Activated T-cell treated with anti-CD3 and anti-CD28 coated beads for 24 hours (primary cell): Measurements from ENCODE around the gene MAN2A1.
"Not testable (repeated sequence)": the region's sequence is repeated elsewhere in the genome, so short reads cannot be mapped to it uniquely, and the experiment has no call there.

ENCODE experiments used
- DNase-seq: peaks from one replicate; pipeline ENCODE4 v3.0.0-alpha.2; 2020; ENCODE audit warnings: low read depth

The MAN2A1 gene

DNA sequence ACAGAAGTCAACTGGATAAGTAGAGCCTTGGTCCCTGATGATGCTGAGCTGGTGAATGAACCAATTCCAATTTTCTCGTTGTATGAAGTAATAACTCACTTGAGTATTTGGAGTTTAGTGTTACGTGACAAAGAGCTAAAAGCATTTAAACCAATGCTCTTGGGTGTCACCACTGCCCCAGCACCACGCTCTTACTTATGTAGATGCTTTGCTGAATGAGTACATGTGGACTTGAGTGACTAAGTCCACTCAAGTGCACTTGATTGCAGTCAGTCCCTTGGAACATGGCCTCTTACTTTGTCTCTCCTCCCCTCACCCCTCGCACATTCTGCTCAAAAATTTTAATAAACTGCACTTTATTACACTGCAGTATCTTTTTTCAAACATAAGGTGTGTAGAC, 184.0 kb downstream of the MAN2A1 start:
- DNase-seq = no peak

- DNase-seq = no peak
Measured at GRCh38 chr5:109874108-109874507, 184.4 kb downstream of the MAN2A1 start.

DNA sequence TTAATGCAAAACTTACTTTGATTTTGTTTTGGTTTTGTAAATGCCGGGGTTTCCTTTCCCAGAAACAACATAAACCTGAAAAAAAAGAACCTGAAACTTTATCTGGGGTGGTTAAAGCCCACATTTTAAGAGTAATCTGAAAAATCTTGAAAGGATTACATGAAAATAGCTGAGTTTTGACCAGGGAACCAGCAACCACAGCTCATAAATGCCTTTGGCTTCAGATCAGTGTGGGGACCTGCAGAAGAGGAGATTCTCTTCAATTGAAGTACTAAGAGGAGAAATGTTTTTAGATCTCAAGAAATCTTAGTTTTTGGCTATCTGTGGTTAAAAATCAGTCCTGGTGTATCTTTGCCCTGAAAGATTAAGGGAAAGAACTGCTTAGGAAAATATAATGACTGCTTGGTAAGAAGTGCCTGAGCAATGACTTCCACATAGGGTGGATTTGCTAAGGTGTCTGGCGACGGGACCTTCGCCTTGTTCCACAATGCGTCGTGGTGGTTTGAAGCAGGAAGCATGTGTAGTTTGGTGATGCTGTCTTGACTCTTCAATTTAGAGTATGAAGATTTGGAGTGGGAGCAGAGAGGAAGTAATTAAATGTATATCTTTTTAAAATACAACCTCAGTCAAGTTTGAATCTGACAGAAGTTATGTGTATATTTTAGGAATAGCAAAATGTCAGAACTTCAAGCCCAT, 186.5 kb downstream of the MAN2A1 start:
- no peak for DNase-seq

GRCh38 chr5:109876941-109877669, 187.4 kb downstream of the MAN2A1 start:
- DNase-seq = no peak

GRCh38 chr5:109877670-109878045, 187.9 kb downstream of the MAN2A1 start:
- no peak for DNase-seq

GRCh38 chr5:109878887-109879286, 189.2 kb downstream of the MAN2A1 start:
- no peak for DNase-seq

DNA sequence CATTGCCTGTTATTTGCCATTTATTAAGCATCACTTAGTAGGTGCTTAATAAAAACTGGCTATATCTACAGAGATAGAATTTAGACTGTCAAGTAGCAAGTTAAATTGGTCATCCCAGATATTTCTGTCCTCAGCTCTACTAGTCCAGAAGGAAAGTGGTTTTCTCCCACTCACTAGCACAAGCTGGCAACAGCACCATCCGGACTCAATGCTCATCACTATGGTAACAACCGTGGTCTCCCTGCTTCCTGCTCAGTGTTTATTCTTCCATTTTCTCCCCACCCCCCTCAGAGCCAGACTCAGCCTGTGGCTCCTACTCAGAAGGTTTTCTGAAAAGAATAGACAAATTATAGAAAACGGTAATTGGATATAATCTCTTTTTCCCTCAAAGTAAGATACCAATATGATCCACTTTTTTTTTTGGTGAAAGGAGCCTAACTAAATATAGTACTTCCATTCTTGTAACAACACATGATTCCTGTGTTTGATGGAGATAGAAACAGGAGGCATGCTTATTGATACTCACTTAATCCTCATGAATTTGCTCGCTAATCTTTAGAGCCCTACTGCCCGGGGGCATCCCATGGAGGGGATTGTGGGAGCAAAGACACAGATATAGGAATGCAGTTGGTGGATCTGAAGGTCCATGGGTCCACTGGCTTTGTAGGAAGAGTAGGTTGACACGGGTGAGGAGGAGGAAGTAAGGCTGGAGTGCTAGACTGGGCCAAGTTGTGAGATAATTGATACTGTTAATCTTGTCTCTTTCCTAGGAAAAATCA, 191.4 kb downstream of the MAN2A1 start:
- DNase-seq = no peak

DNA sequence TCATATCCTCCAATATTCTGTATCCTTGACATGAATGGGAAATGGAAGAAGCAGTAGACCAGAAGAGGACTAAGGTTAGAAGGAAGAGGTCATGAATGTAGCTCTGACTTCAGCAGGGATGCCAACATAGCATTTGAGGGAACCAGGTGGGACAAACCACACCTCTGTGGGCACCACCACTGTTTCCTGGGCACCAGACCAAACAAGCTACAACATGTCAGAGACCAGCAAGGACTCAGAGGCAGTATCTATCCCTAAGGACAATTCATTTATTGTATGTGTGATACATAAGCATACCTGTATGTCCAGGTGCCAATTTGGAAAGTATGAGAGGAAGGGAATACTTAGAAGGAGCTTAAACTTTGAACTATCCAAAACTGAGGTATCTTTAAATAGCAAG, 192.8 kb downstream of the MAN2A1 start:
- no peak for DNase-seq

- DNase-seq = no peak
Measured at GRCh38 chr5:109884676-109885075, 194.9 kb downstream of the MAN2A1 start.

GRCh38 chr5:109885205-109885604, 195.5 kb downstream of the MAN2A1 start:
- DNase-seq = no peak

DNA sequence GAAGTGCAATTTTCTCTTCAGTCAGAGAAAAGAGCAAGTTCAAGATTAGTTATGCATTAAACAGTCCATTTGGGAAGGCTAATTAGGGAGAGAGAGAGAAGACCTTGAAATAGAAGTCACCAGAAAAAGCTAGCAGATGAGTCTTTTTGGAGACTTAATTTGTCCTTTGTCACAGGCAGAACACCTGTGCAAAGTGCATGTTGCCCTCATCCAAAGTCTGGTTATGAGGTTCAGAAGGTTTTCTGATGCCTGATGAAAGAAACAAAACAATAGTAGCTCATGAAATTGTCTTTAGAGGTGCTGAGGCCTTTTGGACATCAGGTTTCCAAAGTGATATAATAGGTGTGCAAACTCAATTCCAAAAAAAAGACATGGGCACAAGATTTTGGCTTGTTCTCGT, 199.3 kb downstream of the MAN2A1 start:
- no peak for DNase-seq

- not testable (repeated sequence) for DNase-seq
Measured at GRCh38 chr5:109893271-109893670, 203.5 kb downstream of the MAN2A1 start.

GRCh38 chr5:109898269-109899162, 208.8 kb downstream of the MAN2A1 start:
- DNase-seq = no peak

- no peak for DNase-seq
Measured at GRCh38 chr5:109899163-109899535, 209.4 kb downstream of the MAN2A1 start.

- DNase-seq = no peak
Measured at GRCh38 chr5:109900461-109900860, 210.7 kb downstream of the MAN2A1 start.

GRCh38 chr5:109900911-109901627, 211.3 kb downstream of the MAN2A1 start:
- no peak for DNase-seq

GRCh38 chr5:109901628-109901981, 211.9 kb downstream of the MAN2A1 start:
- DNase-seq = no peak

DNA sequence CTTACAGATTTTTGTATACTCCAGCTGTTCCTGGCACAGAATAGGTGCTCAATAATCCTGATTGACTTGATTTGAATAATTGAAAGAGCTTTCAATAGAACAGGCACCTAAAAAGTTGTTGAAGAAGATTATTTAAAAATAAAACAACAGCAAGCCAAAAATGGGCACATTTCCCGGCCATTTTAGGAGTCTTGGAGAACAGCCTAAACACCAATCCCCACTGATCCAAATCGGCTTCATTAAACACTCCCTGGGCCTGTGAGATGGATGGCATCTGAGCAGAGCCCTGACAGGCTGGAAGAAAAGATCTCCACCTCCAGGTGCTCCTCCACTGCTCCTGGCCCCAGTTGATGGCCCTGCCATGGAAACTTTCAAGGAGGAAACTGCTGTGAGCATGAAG, 213.3 kb downstream of the MAN2A1 start:
- DNase-seq = no peak

DNA sequence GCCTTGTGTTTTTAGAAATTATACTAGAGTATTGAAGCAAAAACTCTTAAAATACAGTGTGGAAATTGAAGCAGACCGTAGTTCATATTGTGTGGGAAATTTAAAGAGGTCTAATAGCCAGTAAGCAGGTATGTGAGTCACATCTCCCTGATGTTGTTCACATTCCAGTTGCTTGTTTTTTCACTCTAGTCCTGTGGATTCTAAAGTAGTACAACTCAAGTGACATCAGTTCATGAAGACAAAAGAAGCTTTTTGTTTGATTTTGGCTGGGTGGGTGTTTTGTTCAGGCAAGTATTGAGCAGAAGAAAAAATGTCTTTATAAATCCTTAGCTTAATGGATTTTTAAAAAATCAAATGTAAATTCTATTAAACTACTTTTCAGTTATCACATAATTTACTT, 216.2 kb downstream of the MAN2A1 start:
- DNase-seq = no peak

DNA sequence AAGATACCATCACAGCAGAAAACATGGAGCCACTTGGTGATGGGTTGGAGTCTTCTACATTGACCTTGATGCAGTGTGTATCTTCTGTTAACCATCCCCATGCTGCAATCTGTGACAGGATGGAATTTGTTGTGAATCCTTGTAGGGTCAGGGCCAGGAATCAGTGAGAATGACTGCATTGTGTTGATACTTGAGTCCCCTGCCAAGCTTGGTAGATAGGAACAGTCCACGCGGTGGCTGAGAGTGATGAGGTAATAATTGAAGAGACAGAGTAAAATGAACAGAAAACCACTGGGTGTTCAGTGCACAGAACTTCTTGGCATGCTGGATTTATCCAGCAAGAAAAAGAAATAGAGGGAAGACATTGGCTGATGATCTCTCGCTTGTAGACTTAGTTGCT, 217.5 kb downstream of the MAN2A1 start:
- DNase-seq = no peak

DNA sequence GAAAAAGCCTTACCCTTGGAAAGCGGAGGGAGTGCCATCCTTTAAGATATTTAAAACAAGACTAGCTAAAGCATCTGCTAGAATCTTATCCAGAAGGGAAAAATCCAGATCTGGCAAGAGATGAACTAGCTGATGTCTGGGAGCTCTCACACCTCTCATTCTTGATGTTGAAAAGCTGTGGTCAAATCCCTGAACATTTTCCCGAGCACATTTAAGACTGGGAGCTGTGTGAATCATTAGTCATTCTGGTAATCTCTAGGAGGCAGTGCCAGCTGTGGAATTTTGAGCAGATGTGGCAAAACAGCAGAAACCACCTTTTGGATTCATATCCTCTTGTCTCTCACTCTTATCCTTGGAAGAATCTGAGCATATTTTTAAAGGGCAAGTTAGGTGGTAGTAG, 218.0 kb downstream of the MAN2A1 start:
- no peak for DNase-seq

DNA sequence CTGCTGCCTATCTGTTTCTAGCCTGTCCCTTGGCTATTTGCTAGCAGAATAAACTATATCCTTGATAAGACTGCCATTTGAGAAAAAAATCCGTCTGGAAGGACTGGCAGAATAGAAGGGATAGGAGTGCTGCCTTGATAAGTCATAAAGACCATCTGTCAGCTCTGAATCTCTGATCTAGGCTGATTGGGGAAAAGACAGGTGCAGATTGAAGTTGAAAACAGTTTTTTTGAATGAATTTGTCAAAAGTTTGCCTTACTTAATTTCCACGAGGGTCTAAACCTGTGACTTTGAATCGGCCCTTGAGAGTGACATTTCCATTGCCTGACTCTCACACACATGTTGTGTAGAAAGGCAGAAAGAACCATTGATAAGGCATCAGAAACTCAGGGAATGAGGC, 218.6 kb downstream of the MAN2A1 start:
- no peak for DNase-seq
